Neural crest cell (in vitro differentiated cells): Measurements from ENCODE around the gene CYP11A1. TPM values are rescaled to one million over a fixed set of nuclear protein-coding genes. Genes with fewer than 3 reads are reported as not detected.
A peak's percentile ranks its signal among the peaks of the same experiment; 100 is the strongest.

Experiments used
- DNase-seq: peaks from one replicate; pipeline ENCODE4 v3.0.0; 2021; ENCODE audit warnings: low read depth, mixed read lengths, low spot score
- H3K27ac Mint-ChIP-seq: one replicate; pipeline ENCODE4 v1.8.0; 2021; ENCODE audit warnings: mild to moderate bottlenecking, mixed read lengths; ENCODE audit not compliant: unreplicated experiment
- H3K27me3 Mint-ChIP-seq: 2 replicates; pipeline ENCODE4 v1.8.0; 2021; ENCODE audit warnings: low read depth, mild to moderate bottlenecking, mixed read lengths
- H3K36me3 Mint-ChIP-seq: 2 replicates; pipeline ENCODE4 v1.8.0; 2021; ENCODE audit warnings: low read depth, mild to moderate bottlenecking, mixed read lengths
- H3K4me1 Mint-ChIP-seq: 2 replicates; pipeline ENCODE4 v1.8.0; 2021; ENCODE audit warnings: mixed read lengths
- H3K4me3 Mint-ChIP-seq: one replicate; pipeline ENCODE4 v1.8.0; 2021; ENCODE audit warnings: mild to moderate bottlenecking, mixed read lengths
- H3K9me3 Mint-ChIP-seq: 2 replicates; pipeline ENCODE4 v1.8.0; 2021; ENCODE audit warnings: mixed read lengths
- CTCF ChIP-seq: fragments of 200-600 bp; sonication (generic); conservative IDR thresholded peaks from 2 replicates; pipeline ENCODE4 v1.5.0; 2021; ENCODE audit warnings: antibody characterized with exemption, mild to moderate bottlenecking
- total RNA-seq: library from RNA; stranded (reverse); gene quantifications from 2 replicates; pipeline ENCODE4 v1.2.1, GENCODE V29; 2021

Gene CYP11A1
- total RNA-seq, 1 donor from 2014 or later = 0.77 TPM

- no peaks in the 10 kb centered on the region for H3K36me3 Mint-ChIP-seq
- peaks cover 7% of the 10 kb centered on the region for H3K4me1 Mint-ChIP-seq
- H3K27ac Mint-ChIP-seq = no peak overlapping the region
- H3K4me3 Mint-ChIP-seq = no peak overlapping the region
- no peaks in the 10 kb centered on the region for H3K9me3 Mint-ChIP-seq
- DNase-seq = no peak
- H3K27me3 Mint-ChIP-seq = no peaks in the 10 kb centered on the region
- TF ChIP-seq CTCF = no peak
Measured at GRCh38 chr15:74396445-74397238, 29.2 kb upstream of the CYP11A1 start.

- no peak for TF ChIP-seq CTCF
- Mint-ChIP-seq H3K9me3 (no peaks in the 10 kb centered on the region), H3K27ac (no peak overlapping the region), H3K36me3 (no peaks in the 10 kb centered on the region), H3K4me3 (no peak overlapping the region), H3K27me3 (no peaks in the 10 kb centered on the region), H3K4me1 (peaks cover 7% of the 10 kb centered on the region)
- no peak for DNase-seq
Measured at GRCh38 chr15:74396146-74396438, 28.6 kb upstream of the CYP11A1 start.

GRCh38 chr15:74395319-74396145 is 28.1 kb upstream of the CYP11A1 start:
- no peak overlapping the region for H3K27ac Mint-ChIP-seq
- DNase-seq = no peak
- H3K4me3 Mint-ChIP-seq = no peak overlapping the region
- no peaks in the 10 kb centered on the region for H3K36me3 Mint-ChIP-seq
- no peaks in the 10 kb centered on the region for H3K9me3 Mint-ChIP-seq
- TF ChIP-seq CTCF = no peak
- peaks cover 8% of the 10 kb centered on the region for H3K4me1 Mint-ChIP-seq
- H3K27me3 Mint-ChIP-seq = no peaks in the 10 kb centered on the region

- Mint-ChIP-seq H3K27me3 (no peaks in the 10 kb centered on the region), H3K4me1 (peaks cover 10% of the 10 kb centered on the region), H3K9me3 (no peaks in the 10 kb centered on the region), H3K36me3 (no peaks in the 10 kb centered on the region), H3K4me3 (no peak overlapping the region), H3K27ac (peak overlapping the region; percentile 19)
- DNase-seq = no peak
- TF ChIP-seq CTCF = no peak
Measured at GRCh38 chr15:74394090-74394846, 26.8 kb upstream of the CYP11A1 start.

GRCh38 chr15:74393423-74393822 is 26.0 kb upstream of the CYP11A1 start:
- Mint-ChIP-seq H3K4me1 (peaks cover 10% of the 10 kb centered on the region), H3K27ac (peak overlapping the region; percentile 27), H3K36me3 (no peaks in the 10 kb centered on the region), H3K27me3 (no peaks in the 10 kb centered on the region), H3K4me3 (no peak overlapping the region), H3K9me3 (no peaks in the 10 kb centered on the region)
- DNase-seq = no peak
- TF ChIP-seq CTCF = no peak
